ENCODE data around the gene SKOR2. TPM values are rescaled to one million over a fixed set of nuclear protein-coding genes. Genes with fewer than 3 reads are reported as not detected.
"Not testable (repeated sequence)": the region's sequence is repeated elsewhere in the genome, so short reads cannot be mapped to it uniquely, and the experiment has no call there.

The SKOR2 gene
- total RNA-seq, 1 experiment from 2014 or later: not detected

DNA sequence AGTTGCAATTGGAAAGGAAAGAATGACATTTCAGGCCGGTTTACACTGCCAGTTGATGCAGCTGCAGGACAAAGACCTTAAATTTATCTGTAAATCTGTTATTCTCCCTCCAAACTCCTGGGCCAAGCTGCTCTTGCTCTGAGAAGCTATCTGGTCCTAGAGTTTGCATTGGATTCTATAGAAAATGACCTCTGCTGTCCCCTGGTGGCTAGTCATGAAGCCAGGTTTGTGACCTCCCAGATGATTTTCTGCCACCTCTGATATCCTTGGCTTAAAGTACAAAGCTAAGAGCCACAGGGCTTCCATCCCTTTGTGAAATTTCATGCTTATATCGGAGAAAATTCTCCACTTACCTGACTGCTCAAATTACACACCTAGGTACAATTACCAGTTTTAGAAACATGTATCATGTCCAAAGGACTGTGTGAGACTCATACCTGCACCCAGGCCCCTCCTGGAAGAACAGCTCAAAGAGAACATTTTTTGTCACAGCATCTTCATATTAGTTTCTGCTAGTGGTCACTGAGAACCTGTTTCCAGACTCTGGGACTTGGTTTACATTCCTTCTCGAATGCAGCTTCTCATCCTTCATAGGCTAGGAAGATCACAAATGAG is 46.4 kb downstream of the SKOR2 start:
- Histone ChIP-seq H3K9me3 (ENCODE audit: control insufficient read depth, insufficient read depth, low read depth, low read length) (no peaks in the 10 kb centered on the region), H3K27ac (ENCODE audit: low read length) (no peak overlapping the region), H3K4me3 (ENCODE audit: low read depth in 2 of 2, low read length in 2 of 2) (no peak overlapping the region), H3K36me3 (ENCODE audit: control insufficient read depth, insufficient read depth, low read length) (no peaks in the 10 kb centered on the region), H3K4me1 (ENCODE audit: control insufficient read depth, insufficient read depth, low read length) (no peaks in the 10 kb centered on the region), H3K27me3 (ENCODE audit: control insufficient read depth, insufficient read depth, low read length) (peaks cover 4% of the 10 kb centered on the region; the same call in 1 of the 2 replicates)
- ATAC-seq (peak; percentile 80), DNase-seq (ENCODE audit: low read depth, low spot score) (no peak)
- ChIA-PET POLR2A (no interaction called here), CTCF (interaction anchor here (1.0 to 1.4 kb wide), 3 partner anchors 10 to 154 kb away, joined by 3 to 5 read pairs (median 3); no protein-coding TSS in a partner anchor)
- intact Hi-C loops (cut with micrococcal nuclease; ENCODE audit: unreplicated experiment) (loop anchor here (1.0 kb wide), 1 partner anchor 105 kb away; no protein-coding TSS in a partner anchor), in situ Hi-C loops (cut with HindIII; ENCODE audit: low pct_unique_long_range_greater_than_20kb, low sequenced_read_pairs) (no loop called here)
- TF ChIP-seq, protein P1, sequence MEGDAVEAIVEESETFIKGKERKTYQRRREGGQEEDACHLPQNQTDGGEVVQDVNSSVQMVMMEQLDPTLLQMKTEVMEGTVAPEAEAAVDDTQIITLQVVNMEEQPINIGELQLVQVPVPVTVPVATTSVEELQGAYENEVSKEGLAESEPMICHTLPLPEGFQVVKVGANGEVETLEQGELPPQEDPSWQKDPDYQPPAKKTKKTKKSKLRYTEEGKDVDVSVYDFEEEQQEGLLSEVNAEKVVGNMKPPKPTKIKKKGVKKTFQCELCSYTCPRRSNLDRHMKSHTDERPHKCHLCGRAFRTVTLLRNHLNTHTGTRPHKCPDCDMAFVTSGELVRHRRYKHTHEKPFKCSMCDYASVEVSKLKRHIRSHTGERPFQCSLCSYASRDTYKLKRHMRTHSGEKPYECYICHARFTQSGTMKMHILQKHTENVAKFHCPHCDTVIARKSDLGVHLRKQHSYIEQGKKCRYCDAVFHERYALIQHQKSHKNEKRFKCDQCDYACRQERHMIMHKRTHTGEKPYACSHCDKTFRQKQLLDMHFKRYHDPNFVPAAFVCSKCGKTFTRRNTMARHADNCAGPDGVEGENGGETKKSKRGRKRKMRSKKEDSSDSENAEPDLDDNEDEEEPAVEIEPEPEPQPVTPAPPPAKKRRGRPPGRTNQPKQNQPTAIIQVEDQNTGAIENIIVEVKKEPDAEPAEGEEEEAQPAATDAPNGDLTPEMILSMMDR (IDR thresholded peaks at IDR 0.05): peak; percentile 76
- no peak for TF ChIP-seq POLR2AphosphoS5 (IDR thresholded peaks at IDR 0.05; ENCODE audit: low read depth, low read length)
- no peak for TF ChIP-seq SIN3A (IDR thresholded peaks at IDR 0.05; ENCODE audit: borderline replicate concordance, insufficient read depth, low read depth, low read length)
- BruUV-seq (replicated peaks): no TSS peak

- intact Hi-C loops (cut with micrococcal nuclease; ENCODE audit: unreplicated experiment) (no loop called here), in situ Hi-C loops (cut with HindIII; ENCODE audit: low pct_unique_long_range_greater_than_20kb, low sequenced_read_pairs) (no loop called here)
- H3K27ac ChIP-seq (ENCODE audit: low read length): no peak overlapping the region
- no peaks in the 10 kb centered on the region for H3K4me1 ChIP-seq (ENCODE audit: control insufficient read depth, insufficient read depth, low read length)
- CTCF ChIA-PET: interaction anchor here (1.0 to 1.4 kb wide), 2 partner anchors 11 to 153 kb away, joined by 3 to 5 read pairs; no protein-coding TSS in a partner anchor
- no TSS peak for BruUV-seq (replicated peaks)
- H3K36me3 ChIP-seq (ENCODE audit: control insufficient read depth, insufficient read depth, low read length): no peaks in the 10 kb centered on the region
- POLR2A ChIA-PET: no interaction called here
- ATAC-seq (no peak), DNase-seq (ENCODE audit: low read depth, low spot score) (no peak)
- no peaks in the 10 kb centered on the region for H3K9me3 ChIP-seq (ENCODE audit: control insufficient read depth, insufficient read depth, low read depth, low read length)
- no peak for TF ChIP-seq TCF7L2 (IDR thresholded peaks at IDR 0.05; ENCODE audit: low read depth, low read length)
- no peak for TF ChIP-seq POLR2AphosphoS5 (IDR thresholded peaks at IDR 0.05; ENCODE audit: low read depth, low read length)
- TF ChIP-seq, protein P1 (IDR thresholded peaks at IDR 0.05): no peak
- TF ChIP-seq, protein P2, sequence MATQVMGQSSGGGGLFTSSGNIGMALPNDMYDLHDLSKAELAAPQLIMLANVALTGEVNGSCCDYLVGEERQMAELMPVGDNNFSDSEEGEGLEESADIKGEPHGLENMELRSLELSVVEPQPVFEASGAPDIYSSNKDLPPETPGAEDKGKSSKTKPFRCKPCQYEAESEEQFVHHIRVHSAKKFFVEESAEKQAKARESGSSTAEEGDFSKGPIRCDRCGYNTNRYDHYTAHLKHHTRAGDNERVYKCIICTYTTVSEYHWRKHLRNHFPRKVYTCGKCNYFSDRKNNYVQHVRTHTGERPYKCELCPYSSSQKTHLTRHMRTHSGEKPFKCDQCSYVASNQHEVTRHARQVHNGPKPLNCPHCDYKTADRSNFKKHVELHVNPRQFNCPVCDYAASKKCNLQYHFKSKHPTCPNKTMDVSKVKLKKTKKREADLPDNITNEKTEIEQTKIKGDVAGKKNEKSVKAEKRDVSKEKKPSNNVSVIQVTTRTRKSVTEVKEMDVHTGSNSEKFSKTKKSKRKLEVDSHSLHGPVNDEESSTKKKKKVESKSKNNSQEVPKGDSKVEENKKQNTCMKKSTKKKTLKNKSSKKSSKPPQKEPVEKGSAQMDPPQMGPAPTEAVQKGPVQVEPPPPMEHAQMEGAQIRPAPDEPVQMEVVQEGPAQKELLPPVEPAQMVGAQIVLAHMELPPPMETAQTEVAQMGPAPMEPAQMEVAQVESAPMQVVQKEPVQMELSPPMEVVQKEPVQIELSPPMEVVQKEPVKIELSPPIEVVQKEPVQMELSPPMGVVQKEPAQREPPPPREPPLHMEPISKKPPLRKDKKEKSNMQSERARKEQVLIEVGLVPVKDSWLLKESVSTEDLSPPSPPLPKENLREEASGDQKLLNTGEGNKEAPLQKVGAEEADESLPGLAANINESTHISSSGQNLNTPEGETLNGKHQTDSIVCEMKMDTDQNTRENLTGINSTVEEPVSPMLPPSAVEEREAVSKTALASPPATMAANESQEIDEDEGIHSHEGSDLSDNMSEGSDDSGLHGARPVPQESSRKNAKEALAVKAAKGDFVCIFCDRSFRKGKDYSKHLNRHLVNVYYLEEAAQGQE (IDR thresholded peaks at IDR 0.05; ENCODE audit: insufficient read depth in 1 of 2, low read depth in 2 of 2, low read length in 1 of 2): no peak
- no peak for TF ChIP-seq SIN3A (IDR thresholded peaks at IDR 0.05; ENCODE audit: borderline replicate concordance, insufficient read depth, low read depth, low read length)
- no peak overlapping the region for H3K4me3 ChIP-seq (ENCODE audit: low read depth in 2 of 2, low read length in 2 of 2)
- H3K27me3 ChIP-seq (ENCODE audit: control insufficient read depth, insufficient read depth, low read length): peaks cover 3% of the 10 kb centered on the region; the same call in 1 of the 2 replicates
These were observed 47.6 kb downstream of the SKOR2 start for GRCh38 chr18:47203626-47204464.

DNA sequence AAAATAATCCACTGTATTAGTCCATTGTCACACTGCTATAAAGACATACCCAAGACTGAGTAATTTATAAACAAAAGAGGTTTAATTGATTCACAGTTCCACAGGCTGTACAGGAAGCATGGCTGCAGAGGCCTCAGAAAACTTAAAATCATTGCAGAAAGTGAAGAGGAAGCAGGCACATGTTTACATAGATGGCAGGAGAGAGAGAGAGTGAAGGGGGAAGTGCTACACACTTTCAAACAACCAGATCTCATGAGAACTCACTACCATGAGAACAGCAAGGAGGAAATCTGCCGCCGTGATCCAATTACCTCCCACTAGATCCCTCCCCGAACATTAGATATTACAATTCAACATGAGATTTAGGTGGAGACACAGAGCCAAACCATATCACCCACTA is 55.5 kb downstream of the SKOR2 start:
- ATAC-seq; H3K36me3 ChIP-seq (ENCODE audit: control insufficient read depth, insufficient read depth, low read length); in situ Hi-C loops (cut with HindIII; ENCODE audit: low pct_unique_long_range_greater_than_20kb, low sequenced_read_pairs); H3K27me3 ChIP-seq (ENCODE audit: control insufficient read depth, insufficient read depth, low read length); BruUV-seq (replicated peaks); DNase-seq (ENCODE audit: low read depth, low spot score); POLR2A ChIA-PET; H3K4me1 ChIP-seq (ENCODE audit: control insufficient read depth, insufficient read depth, low read length); CTCF ChIA-PET; H3K9me3 ChIP-seq (ENCODE audit: control insufficient read depth, insufficient read depth, low read depth, low read length); intact Hi-C loops (cut with micrococcal nuclease; ENCODE audit: unreplicated experiment); H3K4me3 ChIP-seq (ENCODE audit: low read depth in 2 of 2, low read length in 2 of 2); H3K27ac ChIP-seq (ENCODE audit: low read length): not testable (repeated sequence)
